Smooth muscle cell (in vitro differentiated cells): ENCODE data around the gene PRDM16. TPM values are rescaled to one million over a fixed set of nuclear protein-coding genes. Genes with fewer than 3 reads are reported as not detected.

ENCODE experiments used
- DNase-seq: peaks from one replicate; lab custom pipeline; 2025; ENCODE audit not compliant: unreplicated experiment; lab: John Stamatoyannopoulos, UW
- H2AFZ ChIP-seq: fragments of 200-600 bp; sonication (generic); 2 replicates; pipeline ENCODE4 v1.6.0; 2016; ENCODE audit warnings: antibody characterized with exemption, low read depth, mild to moderate bottlenecking
- H3F3A ChIP-seq: fragments of 200-600 bp; sonication (generic); 2 replicates; pipeline ENCODE4 v1.6.0; 2017; ENCODE audit warnings: antibody characterized with exemption, low read depth
- H3K27ac ChIP-seq: fragments of 200-600 bp; sonication (generic); 2 replicates; pipeline ENCODE4 v1.5.1; 2016; ENCODE audit warnings: low read depth, mild to moderate bottlenecking
- H3K27me3 ChIP-seq: fragments of 200-600 bp; sonication (generic); 2 replicates; pipeline ENCODE4 v1.6.1; 2016; ENCODE audit warnings: low read depth, mild to moderate bottlenecking
- H3K36me3 ChIP-seq: fragments of 200-600 bp; sonication (generic); 2 replicates; pipeline ENCODE4 v1.5.1; 2016; ENCODE audit warnings: low read depth
- H3K4me1 ChIP-seq: fragments of 200-600 bp; sonication (generic); 2 replicates; pipeline ENCODE4 v1.5.1; 2016; ENCODE audit warnings: low read depth
- H3K4me2 ChIP-seq: fragments of 200-600 bp; sonication (generic); 2 replicates; pipeline ENCODE4 v1.6.0; 2016; ENCODE audit warnings: mild to moderate bottlenecking
- H3K4me3 ChIP-seq: fragments of 200-600 bp; sonication (generic); 2 replicates; pipeline ENCODE4 v1.5.1; 2016; ENCODE audit warnings: mild to moderate bottlenecking
- H3K79me2 ChIP-seq: fragments of 200-600 bp; sonication (generic); 2 replicates; pipeline ENCODE4 v1.6.0; 2016; ENCODE audit warnings: low read depth, mild to moderate bottlenecking
- H3K9ac ChIP-seq: fragments of 200-600 bp; sonication (generic); 2 replicates; pipeline ENCODE4 v1.6.0; 2016; ENCODE audit warnings: low read depth
- H3K9me3 ChIP-seq: fragments of 200-600 bp; sonication (generic); replicated peaks from 2 replicates; pipeline ENCODE4 v1.5.1; 2016; ENCODE audit warnings: low read depth
- H4K20me1 ChIP-seq: fragments of 200-600 bp; sonication (generic); 2 replicates; pipeline ENCODE4 v1.6.0; 2016; ENCODE audit warnings: low read depth
- WGBS: methylation state at CpG from one replicate; pipeline ENCODE4 v1.1.7; 2016; ENCODE audit warnings: low lambda C conversion rate; 5-methylcytosine and 5-hydroxymethylcytosine counted together
- polyA plus RNA-seq: library from polyadenylated mRNA; unstranded; fragments of >200 nt; fragmentation: Nextera tagmentation; extraction: Ambion mirVana; gene quantifications from 2 replicates; pipeline ENCODE4 v1.2.1, GENCODE V29; 2016
- total RNA-seq: library from RNA; depleted of rRNA; stranded (reverse); fragments of >200 nt; gene quantifications from 2 replicates; pipeline ENCODE4 v1.2.3, GENCODE V29; 2014
- TF ChIP-seq, protein P1 (sequence below): fragments of 200-600 bp; sonication (generic); IDR thresholded peaks from 2 replicates; pipeline ENCODE4 v1.5.1; 2017; ENCODE audit warnings: borderline replicate concordance, mild to moderate bottlenecking, antibody characterized with exemption; ENCODE audit not compliant: insufficient read depth, poor library complexity, severe bottlenecking

Gene PRDM16
- total and polyA plus RNA-seq, 2 experiments from 2014 or later: 0.72 to 1.3 TPM

- Histone ChIP-seq H4K20me1 (no peaks in the 10 kb centered on the region), H3K27me3 (no peaks in the 10 kb centered on the region), H3K9ac (no peak overlapping the region), H3K79me2 (no peaks in the 10 kb centered on the region), H3K4me1 (no peaks in the 10 kb centered on the region), H3K4me2 (no peak overlapping the region), H2AFZ (no peak overlapping the region), H3K9me3 (no peaks in the 10 kb centered on the region), H3K4me3 (no peak overlapping the region), H3K36me3 (no peaks in the 10 kb centered on the region), H3K27ac (no peak overlapping the region), H3F3A (no peaks in the 10 kb centered on the region)
- no peak for DNase-seq
- 87% methylated on average over 17 of the region's 19 CpGs for WGBS
- TF ChIP-seq, protein P1, sequence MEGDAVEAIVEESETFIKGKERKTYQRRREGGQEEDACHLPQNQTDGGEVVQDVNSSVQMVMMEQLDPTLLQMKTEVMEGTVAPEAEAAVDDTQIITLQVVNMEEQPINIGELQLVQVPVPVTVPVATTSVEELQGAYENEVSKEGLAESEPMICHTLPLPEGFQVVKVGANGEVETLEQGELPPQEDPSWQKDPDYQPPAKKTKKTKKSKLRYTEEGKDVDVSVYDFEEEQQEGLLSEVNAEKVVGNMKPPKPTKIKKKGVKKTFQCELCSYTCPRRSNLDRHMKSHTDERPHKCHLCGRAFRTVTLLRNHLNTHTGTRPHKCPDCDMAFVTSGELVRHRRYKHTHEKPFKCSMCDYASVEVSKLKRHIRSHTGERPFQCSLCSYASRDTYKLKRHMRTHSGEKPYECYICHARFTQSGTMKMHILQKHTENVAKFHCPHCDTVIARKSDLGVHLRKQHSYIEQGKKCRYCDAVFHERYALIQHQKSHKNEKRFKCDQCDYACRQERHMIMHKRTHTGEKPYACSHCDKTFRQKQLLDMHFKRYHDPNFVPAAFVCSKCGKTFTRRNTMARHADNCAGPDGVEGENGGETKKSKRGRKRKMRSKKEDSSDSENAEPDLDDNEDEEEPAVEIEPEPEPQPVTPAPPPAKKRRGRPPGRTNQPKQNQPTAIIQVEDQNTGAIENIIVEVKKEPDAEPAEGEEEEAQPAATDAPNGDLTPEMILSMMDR: no peak
These were observed 340.6 kb downstream of the PRDM16 start for GRCh38 chr1:3409366-3410141.

- no peak for DNase-seq
- H3K9me3 ChIP-seq: no peaks in the 10 kb centered on the region
- H3K4me2 ChIP-seq: no peak overlapping the region
- H3K4me3 ChIP-seq: no peak overlapping the region
- no peaks in the 10 kb centered on the region for H3F3A ChIP-seq
- no peaks in the 10 kb centered on the region for H3K79me2 ChIP-seq
- no peaks in the 10 kb centered on the region for H3K4me1 ChIP-seq
- no peaks in the 10 kb centered on the region for H3K36me3 ChIP-seq
- no peak overlapping the region for H2AFZ ChIP-seq
- H3K27me3 ChIP-seq: no peaks in the 10 kb centered on the region
- TF ChIP-seq, protein P1: peak; percentile 60
- no peaks in the 10 kb centered on the region for H4K20me1 ChIP-seq
- WGBS: 82% methylated on average over 21 of the region's 21 CpGs
- no peak overlapping the region for H3K9ac ChIP-seq
- no peak overlapping the region for H3K27ac ChIP-seq
These were observed 341.3 kb downstream of the PRDM16 start for GRCh38 chr1:3410142-3410925.

DNA sequence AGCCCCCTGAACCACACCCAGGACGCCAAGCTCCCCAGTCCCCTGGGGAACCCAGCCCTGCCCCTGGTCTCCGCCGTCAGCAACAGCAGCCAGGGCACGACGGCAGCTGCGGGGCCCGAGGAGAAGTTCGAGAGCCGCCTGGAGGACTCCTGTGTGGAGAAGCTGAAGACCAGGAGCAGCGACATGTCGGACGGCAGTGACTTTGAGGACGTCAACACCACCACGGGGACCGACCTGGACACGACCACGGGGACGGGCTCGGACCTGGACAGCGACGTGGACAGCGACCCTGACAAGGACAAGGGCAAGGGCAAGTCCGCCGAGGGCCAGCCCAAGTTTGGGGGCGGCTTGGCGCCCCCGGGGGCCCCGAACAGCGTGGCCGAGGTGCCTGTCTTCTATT is 342.8 kb downstream of the PRDM16 start:
- H3K4me1 ChIP-seq: no peaks in the 10 kb centered on the region
- H3K27ac ChIP-seq: no peak overlapping the region
- TF ChIP-seq, protein P1: no peak
- no peak overlapping the region for H3K4me2 ChIP-seq
- no peaks in the 10 kb centered on the region for H3K36me3 ChIP-seq
- DNase-seq: no peak
- no peaks in the 10 kb centered on the region for H3F3A ChIP-seq
- no peaks in the 10 kb centered on the region for H3K9me3 ChIP-seq
- no peak overlapping the region for H3K4me3 ChIP-seq
- H3K27me3 ChIP-seq: no peaks in the 10 kb centered on the region
- H2AFZ ChIP-seq: no peak overlapping the region
- 95% methylated on average over 27 of the region's 30 CpGs for WGBS
- H4K20me1 ChIP-seq: no peaks in the 10 kb centered on the region
- no peaks in the 10 kb centered on the region for H3K79me2 ChIP-seq
- H3K9ac ChIP-seq: no peak overlapping the region
